Heart left ventricle (tissue), 16 donors: Measurements from ENCODE around the gene NUDT19. TPM values are rescaled to one million over a fixed set of nuclear protein-coding genes. Genes with fewer than 3 reads are reported as not detected.
A peak's percentile ranks its signal among the peaks of the same experiment; 100 is the strongest.

Experiments used
- ATAC-seq, 4 donors: fragments of 200-7000 bp; cut with Tn5 transposase; one replicate each; pipeline ENCODE4 v1.9.1; 2020 to 2022; ENCODE audit warnings: moderate library complexity in 4 of 4, mild to moderate bottlenecking in 3 of 4, moderate number of reproducible peaks in 1 of 4
- DNase-seq, 5 donors: peaks; one replicate each; pipeline ENCODE4 v3.0.0-alpha.2; 2020
- H3K27ac ChIP-seq, 12 donors: fragments of 200-600 bp; sonication (generic) in 4 of 12; one replicate each; pipeline versions ENCODE4 v1.5.0 to v1.8.0; 2016 to 2022; ENCODE audit warnings: mild to moderate bottlenecking in 2 of 12
- H3K27me3 ChIP-seq, 9 donors: fragments of 200-600 bp; sonication (generic) in 2 of 9; one replicate each; pipeline versions ENCODE4 v1.5.1 to v1.8.0; 2016 to 2022; ENCODE audit warnings: mild to moderate bottlenecking in 3 of 9
- H3K36me3 ChIP-seq, 9 donors: fragments of 200-600 bp; sonication (generic) in 2 of 9; one replicate each; pipeline versions ENCODE4 v1.5.0 to v1.8.0; 2018 to 2022; ENCODE audit warnings: mild to moderate bottlenecking in 2 of 9
- H3K4me1 ChIP-seq, 12 donors: fragments of 200-600 bp; sonication (generic) in 4 of 12; one replicate each; pipeline versions ENCODE4 v1.5.0 to v1.8.0; 2016 to 2022; ENCODE audit warnings: mild to moderate bottlenecking in 3 of 12
- H3K4me3 ChIP-seq, 12 donors: fragments of 200-600 bp; sonication (generic) in 4 of 12; one replicate each; pipeline versions ENCODE4 v1.5.0 to v1.8.0; 2017 to 2022; ENCODE audit warnings: mild to moderate bottlenecking in 9 of 12, moderate library complexity in 4 of 12
- H3K9me3 ChIP-seq, 12 donors: fragments of 200-600 bp; sonication (generic) in 4 of 12; one replicate each; pipeline versions ENCODE4 v1.5.0 to v1.8.0; 2016 to 2022; ENCODE audit warnings: mild to moderate bottlenecking in 1 of 12
- CTCF ChIP-seq, 12 donors: fragments of 200-600 bp; sonication (generic) in 4 of 12; IDR thresholded peaks; one replicate each; pipeline versions ENCODE4 v1.5.0 to v1.8.0; 2018 to 2022; ENCODE audit warnings: antibody characterized with exemption in 12 of 12, mild to moderate bottlenecking in 5 of 12
- POLR2A ChIP-seq, 2 donors: fragments of 450-650 bp; IDR thresholded peaks; one replicate each; pipeline ENCODE4 v1.6.1; 2017; ENCODE audit warnings: antibody characterized with exemption in 2 of 2, mild to moderate bottlenecking in 2 of 2, moderate library complexity in 2 of 2
- WGBS, 4 donors: extraction: QIAGEN DNeasy Blood & Tissue Kit in 2 of 4; methylation state at CpG; one replicate each; pipeline versions ENCODE4 v1.1.5 to v1.1.7; 2013 to 2018; 5-methylcytosine and 5-hydroxymethylcytosine counted together
- intact Hi-C, 10 donors: fragments of 100-400 bp; cut with DNase I; formaldehyde crosslinking; loops; one replicate each; pipeline versions ENCODE4 v1.11.1 to v1.14.2; 2022
- polyA plus RNA-seq, 2 donors: library from polyadenylated mRNA; stranded (reverse); fragments of 200-250 nt; gene quantifications; one replicate each; pipeline ENCODE4 v1.2.3, GENCODE V29; 2013
- total RNA-seq, 9 donors: library from RNA; depleted of rRNA in 2 of 9; stranded (reverse); fragments of >200 nt in 2 of 9; fragmentation: NEBNext Ultra II Directional in 3 of 9; extraction: Animal tissue kit (Norgen Biotek cat#: 25700) in 3 of 9; gene quantifications; one replicate each; pipeline versions ENCODE4 v1.1.0 to v1.2.4, GENCODE V29; 2016 to 2023
- donor health status: ischemic (EF 13 %, LVEDD 7.1; RV severe dilation, severe dysfunction).
- donor health status: healthy with polysubstance abuse.
- donor health status: DM: no; HTN: yes; CAD: no.
- donor health status: DM: no; HTN: no; CAD: no.
- donor health status: ischemic (EF 25% LVEDD 6.9; RV normal size, moderate dysfunction).
- donor health status: ischemic (EF 25% LVEDD 5.7; RV mildly dilated, moderate dysfunction).
- donor health status: healthy.
- donor health status: DM: yes; HTN: yes; CAD: no.
- donor health status: ischemic (EF 35%, LVEDD 5.7; RV mildly dilated, moderate dysfunction).
- donor health status: nonischemic (EF 11% LVEDD 7.7; RV severe dilation, severe dysfunction).
- donor health status: DM: yes; HTN: yes; CAD: no.
- donor health status: PGD.
- donor health status: ischemic (EF 29% LVEDD 5.4; RV normal size, mild dysfunction).
- donor health status: nonischemic (EF 23%, LVEDD 6.1; RV moderate dilation, normal function).

NUDT19 gene
- total and polyA plus RNA-seq, 11 donors = 12.5 to 31.3 (median 20.5) TPM

DNA sequence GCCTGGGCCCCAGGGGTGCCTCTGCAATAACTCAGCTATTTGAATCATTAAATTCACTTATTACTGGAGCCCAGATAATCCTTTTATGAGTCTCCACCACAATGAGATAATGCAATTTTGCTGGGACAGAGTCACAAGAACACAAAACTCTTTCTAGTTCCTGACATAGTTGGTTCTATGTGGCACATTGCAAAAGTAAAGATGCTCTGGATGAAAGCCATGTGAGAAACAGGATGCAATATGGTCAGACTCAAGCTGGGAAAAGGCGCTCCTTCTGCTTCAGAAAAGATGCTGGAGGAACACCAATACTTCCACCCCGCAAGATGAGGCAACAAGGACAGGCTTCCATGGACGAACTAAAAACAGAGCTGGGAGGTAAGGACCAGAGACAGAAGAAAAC is 22.3 kb upstream of the NUDT19 start:
- intact Hi-C loops = no loop called here
- WGBS, 4 donors = 74 to 91% (median 89%) methylated on average over 3 of the region's 3 CpGs
- H3K27me3 ChIP-seq = no peaks in the 10 kb centered on the region
- no peaks in the 10 kb centered on the region for H3K9me3 ChIP-seq
- TF ChIP-seq POLR2A (IDR thresholded peaks at IDR 0.05) (no peak), CTCF (IDR thresholded peaks at IDR 0.05) (no peak)
- DNase-seq (no peak), ATAC-seq (no peak)
- no peak overlapping the region for H3K4me3 ChIP-seq
- peaks cover 0 to 59% (median 23%) of the 10 kb centered on the region in 12 donors for H3K4me1 ChIP-seq
- peak overlapping the region in 2 of 12 donors; percentile 47 to 50 for H3K27ac ChIP-seq
- H3K36me3 ChIP-seq = peaks cover 0 to 14% (median 3%) of the 10 kb centered on the region in 9 donors

DNA sequence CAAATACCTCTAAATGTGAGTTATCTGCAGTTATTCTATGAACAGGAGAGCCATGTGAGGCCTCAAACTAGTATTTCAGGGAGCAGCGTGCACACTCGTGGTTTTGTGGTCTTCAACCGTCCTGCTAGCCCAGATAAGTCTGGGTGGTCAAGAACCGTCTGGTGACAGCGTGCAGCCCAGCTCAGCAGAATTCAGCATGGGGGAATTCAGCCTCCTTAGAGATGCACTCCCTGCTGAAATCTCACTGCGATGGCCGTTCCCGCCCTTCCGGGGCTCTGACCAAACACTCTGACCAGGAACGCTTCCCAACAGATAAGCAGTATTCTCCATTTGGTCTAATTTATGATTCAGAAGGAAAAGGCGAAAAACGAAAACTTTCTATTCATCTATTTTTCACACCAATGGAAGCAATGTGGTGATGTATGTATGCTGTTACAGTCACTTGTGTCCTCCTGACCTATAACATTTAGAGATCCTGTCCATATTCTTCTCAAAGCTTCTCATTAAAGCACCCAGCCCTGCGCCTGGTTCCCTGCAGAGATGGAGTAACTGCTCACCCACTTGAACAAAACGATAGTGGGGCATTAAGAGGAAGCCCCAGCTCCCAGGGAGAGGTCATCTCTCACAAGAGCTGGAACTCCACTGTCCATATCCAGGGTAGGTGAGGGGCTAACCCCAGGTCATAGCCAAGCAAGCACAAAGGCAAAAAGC is 19.6 kb upstream of the NUDT19 start:
- intact Hi-C loops = loop anchor here in 1 of 10 donors (10.0 kb wide), 1 partner anchor 87 kb away; the partner anchor contains the start of gene PDCD5
- no peak overlapping the region for H3K27ac ChIP-seq
- H3K4me1 ChIP-seq = peaks cover 0 to 68% (median 34%) of the 10 kb centered on the region in 12 donors
- DNase-seq (no peak), ATAC-seq (no peak)
- TF ChIP-seq CTCF (IDR thresholded peaks at IDR 0.05) = no peak
- TF ChIP-seq POLR2A (IDR thresholded peaks at IDR 0.05) = no peak
- peaks cover 0 to 15% (median 11%) of the 10 kb centered on the region in 9 donors for H3K27me3 ChIP-seq
- H3K9me3 ChIP-seq = no peaks in the 10 kb centered on the region
- no peak overlapping the region for H3K4me3 ChIP-seq
- WGBS, 4 donors = 63 to 80% (median 77%) methylated on average over 14 of the region's 14 CpGs
- peaks cover 0 to 5% (median 3%) of the 10 kb centered on the region in 9 donors for H3K36me3 ChIP-seq

- no peak overlapping the region for H3K4me3 ChIP-seq
- H3K36me3 ChIP-seq = peaks cover 0 to 3% (median 0%) of the 10 kb centered on the region in 9 donors
- TF ChIP-seq CTCF (IDR thresholded peaks at IDR 0.05) = no peak
- TF ChIP-seq POLR2A (IDR thresholded peaks at IDR 0.05) = no peak
- peaks cover 0 to 75% (median 35%) of the 10 kb centered on the region in 12 donors for H3K4me1 ChIP-seq
- intact Hi-C loops = loop anchor here in 1 of 10 donors (10.0 kb wide), 1 partner anchor 88 kb away; the partner anchor contains the start of gene PDCD5
- DNase-seq (no peak), ATAC-seq (no peak)
- H3K27ac ChIP-seq = no peak overlapping the region
- 83 to 87% (median 85%) methylated on average over 3 of the region's 3 CpGs for WGBS, 4 donors
- no peaks in the 10 kb centered on the region for H3K9me3 ChIP-seq
- H3K27me3 ChIP-seq = peaks cover 0 to 22% (median 13%) of the 10 kb centered on the region in 9 donors
Measured at GRCh38 chr19:32672841-32673240, 18.8 kb upstream of the NUDT19 start.

DNA sequence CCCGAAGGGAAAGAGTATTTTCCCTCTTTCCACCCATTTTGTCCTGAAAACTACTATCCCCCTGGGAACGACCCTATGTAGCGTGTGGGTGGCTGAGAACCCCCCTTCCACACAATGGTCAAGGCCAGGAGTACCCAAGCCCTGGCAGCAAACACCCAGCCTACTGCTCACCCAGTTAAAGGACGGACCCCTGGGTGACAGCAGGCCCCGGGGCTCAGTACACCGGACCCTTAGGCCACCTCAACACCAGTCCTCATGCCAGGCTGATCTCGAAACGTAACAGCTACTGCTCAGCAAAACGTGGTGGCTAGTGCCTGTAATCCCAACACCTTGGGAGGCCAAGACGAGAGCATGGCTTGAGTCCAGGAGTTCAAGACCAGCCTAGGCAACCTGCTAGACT is 18.0 kb upstream of the NUDT19 start:
- TF ChIP-seq CTCF (IDR thresholded peaks at IDR 0.05) (no peak), POLR2A (IDR thresholded peaks at IDR 0.05) (no peak)
- Histone ChIP-seq H3K4me3 (peak overlapping the region in 5 of 12 donors; percentile 88 to 100 (median 98)), H3K27me3 (peaks cover 0 to 23% (median 13%) of the 10 kb centered on the region in 9 donors), H3K27ac (no peak overlapping the region), H3K9me3 (no peaks in the 10 kb centered on the region), H3K36me3 (peaks cover 0 to 3% (median 0%) of the 10 kb centered on the region in 9 donors), H3K4me1 (peaks cover 0 to 75% (median 35%) of the 10 kb centered on the region in 12 donors)
- intact Hi-C loops = loop anchor here in 1 of 10 donors (10.0 kb wide), 1 partner anchor 89 kb away; the partner anchor contains the start of gene PDCD5
- no peak for ATAC-seq
- 82 to 91% (median 87%) methylated on average over 10 of the region's 10 CpGs for WGBS, 4 donors
- no peak for DNase-seq
